ENCODE data around the gene NME3.

Gene NME3

DNA sequence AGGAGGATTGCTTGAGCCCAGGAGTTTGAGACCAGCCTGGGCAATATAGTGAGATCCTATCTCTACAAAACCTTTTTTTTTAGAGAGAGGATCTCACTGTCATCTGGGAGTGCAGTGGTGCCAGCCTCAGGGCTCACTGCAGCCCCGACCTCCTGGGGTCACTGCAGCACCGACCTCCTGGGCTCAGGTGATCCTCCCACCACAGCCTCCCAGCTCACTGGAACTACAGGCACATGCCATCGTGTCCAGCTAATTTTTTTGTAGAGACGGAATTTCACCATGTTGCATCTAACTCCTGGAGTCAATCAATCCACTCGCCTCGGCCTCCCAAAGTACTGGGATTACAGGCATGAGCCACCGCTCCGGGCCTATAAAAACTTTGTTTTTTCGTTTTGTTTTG lies 50.0 kb downstream of the NME3 start:
- DNase-seq: no peak
